GM12878 (cell line): ENCODE measurements around the gene DPP3. TPM values are rescaled to one million over a fixed set of nuclear protein-coding genes. Genes with fewer than 3 reads are reported as not detected.

Source experiments
- ATAC-seq: fragments of 200-7000 bp; cut with Tn5 transposase; 3 replicates; pipeline ENCODE4 v1.9.1; 2020; ENCODE audit warnings: mild to moderate bottlenecking, moderate library complexity
- BruUV-seq: library from RNA; stranded (reverse); fragments of 400-500 nt; replicated peaks from 2 replicates; lab custom pipeline; 2021; lab: Mats Ljungman, UMichigan
- CTCF ChIA-PET: fragments of 300-600 bp; sonication (Branson Sonifier 250); formaldehyde crosslinking; extraction: SDS; loops from one replicate; lab custom pipeline; 2021; ENCODE audit warnings: inconsistent platforms; lab: Yijun Ruan, JAX
- POLR2A ChIA-PET: fragments of 350-600 bp; formaldehyde crosslinking; extraction: SDS; loops from one replicate; lab custom pipeline; 2021; ENCODE audit warnings: inconsistent platforms; lab: Charles Lee
- RAD21 ChIA-PET: fragments of 300-600 bp; sonication (Branson Sonifier 250); formaldehyde crosslinking; loops from one replicate; lab custom pipeline; 2023; ENCODE audit warnings: antibody characterized with exemption; ENCODE audit not compliant: unreplicated experiment; lab: Charles Lee
- SMC1A ChIA-PET: fragments of 300-600 bp; sonication (Branson Sonifier 250); formaldehyde crosslinking; loops from one replicate; lab custom pipeline; 2023; ENCODE audit not compliant: unreplicated experiment, uncharacterized antibody; lab: Charles Lee
- DNase-seq: peaks from one replicate; pipeline ENCODE4 v3.0.0-alpha.2; 2011; ENCODE audit warnings: low read depth, low spot score
- FAIRE-seq: peaks from 3 replicates; lab custom pipeline; 2011; peaks lifted over from hg19 to GRCh38; lab: Jason Lieb, UNC
- H2AFZ ChIP-seq: 2 replicates; pipeline ENCODE4 v1.6.0; 2011; ENCODE audit warnings: low read depth, low read length, control low read depth; ENCODE audit not compliant: control insufficient read depth
- H3K27ac ChIP-seq: 2 replicates; pipeline ENCODE4 v1.5.1; 2011; ENCODE audit warnings: control low read depth; ENCODE audit not compliant: control insufficient read depth, insufficient read depth
- H3K27me3 ChIP-seq, 2 experiments: replicated peaks in 1 of 2; 2 replicates each; pipeline versions ENCODE4 v1.6.0 to v1.6.1; 2011; ENCODE audit warnings: low read length in 1 of 2; ENCODE audit not compliant: control insufficient read depth in 2 of 2, insufficient read depth in 2 of 2
- H3K36me3 ChIP-seq, 2 experiments: 2 replicates each; pipeline ENCODE4 v1.5.1; 2011; ENCODE audit warnings: low read length in 1 of 2; ENCODE audit not compliant: control insufficient read depth in 2 of 2, insufficient read depth in 2 of 2
- H3K4me1 ChIP-seq: 2 replicates; pipeline ENCODE4 v1.6.1; 2011; ENCODE audit warnings: mild to moderate bottlenecking, low read length, moderate library complexity, mixed read lengths; ENCODE audit not compliant: control insufficient read depth, insufficient read depth
- H3K4me2 ChIP-seq: 2 replicates; pipeline ENCODE4 v1.6.0; 2011; ENCODE audit warnings: control low read depth; ENCODE audit not compliant: control insufficient read depth, insufficient read depth
- H3K4me3 ChIP-seq: fragments of 200-600 bp; sonication (generic); 2 replicates; pipeline ENCODE4 v1.5.1; 2016
- H3K79me2 ChIP-seq: 2 replicates; pipeline ENCODE4 v1.6.0; 2011; ENCODE audit warnings: low read length; ENCODE audit not compliant: control insufficient read depth, insufficient read depth
- H3K9ac ChIP-seq: 2 replicates; pipeline ENCODE4 v1.8.0; 2011; ENCODE audit warnings: low read length, control low read depth, mixed read lengths; ENCODE audit not compliant: control insufficient read depth, insufficient read depth
- H3K9me3 ChIP-seq: replicated peaks from 3 replicates; pipeline ENCODE4 v1.5.1; 2011; ENCODE audit warnings: mild to moderate bottlenecking, low read length; ENCODE audit not compliant: control insufficient read depth, insufficient read depth
- H4K20me1 ChIP-seq: 2 replicates; pipeline ENCODE4 v1.6.0; 2011; ENCODE audit not compliant: control insufficient read depth, insufficient read depth
- BCL11A ChIP-seq: IDR thresholded peaks from 2 replicates; pipeline ENCODE4 v1.6.1; 2011; ENCODE audit warnings: low read depth, low read length
- CHD1 ChIP-seq: IDR thresholded peaks from 2 replicates; pipeline ENCODE4 v1.6.1; 2012; ENCODE audit warnings: low read depth, low read length, improper control_type of control experiment
- CHD2 ChIP-seq: IDR thresholded peaks from 2 replicates; pipeline ENCODE4 v1.6.1; 2011; ENCODE audit warnings: low read depth, low read length, improper control_type of control experiment, borderline replicate concordance
- MTA2 ChIP-seq: fragments of 450-650 bp; IDR thresholded peaks from 2 replicates; pipeline ENCODE4 v1.6.1; 2016; ENCODE audit warnings: low read depth, mild to moderate bottlenecking, moderate library complexity
- NR2C1 ChIP-seq: fragments of 450-650 bp; IDR thresholded peaks from 2 replicates; pipeline ENCODE4 v1.6.1; 2017; ENCODE audit warnings: antibody characterized with exemption, mild to moderate bottlenecking, moderate library complexity
- RCOR1 ChIP-seq: conservative IDR thresholded peaks from 2 replicates; pipeline ENCODE4 v1.6.1; 2012; ENCODE audit warnings: low read depth, low read length, improper control_type of control experiment
- STAT3 ChIP-seq: IDR thresholded peaks from 2 replicates; pipeline ENCODE4 v1.6.1; 2011; ENCODE audit warnings: low read depth, low read length, improper control_type of control experiment
- TBL1XR1 ChIP-seq: IDR thresholded peaks from 2 replicates; pipeline ENCODE4 v1.6.1; 2012; ENCODE audit warnings: low read depth, low read length, improper control_type of control experiment
- TCF7 ChIP-seq: IDR thresholded peaks from 2 replicates; pipeline ENCODE4 v1.6.1; 2014; ENCODE audit warnings: antibody characterized with exemption, borderline replicate concordance
- ZNF217 ChIP-seq: fragments of 450-650 bp; IDR thresholded peaks from 2 replicates; pipeline ENCODE4 v1.6.1; 2017; ENCODE audit warnings: antibody characterized with exemption, mild to moderate bottlenecking
- ZNF274 ChIP-seq: IDR thresholded peaks from one replicate; pipeline ENCODE4 v1.8.0; 2011; ENCODE audit not compliant: insufficient read length, insufficient read depth
- in situ Hi-C: fragments of 300-500 bp; cut with MboI; formaldehyde crosslinking; loops from 9 replicates; pipeline ENCODE4 v1.14.3; 2018; ENCODE audit warnings: mixed read lengths
- intact Hi-C: fragments of 100-400 bp; cut with micrococcal nuclease; formaldehyde crosslinking; loops from one replicate; pipeline ENCODE4 v1.14.2; 2022; ENCODE audit not compliant: unreplicated experiment
- polyA plus RNA-seq, 11 experiments: library from polyadenylated mRNA; depleted of rRNA in 4 of 11; unstranded in 6 of 11; stranded (reverse) in 5 of 11; fragments of >200 nt; fragmentation: Nextera tagmentation in 4 of 11; fragmentation: Illumina TruSeq in 1 of 11; extraction: Ambion mirVana in 4 of 11; extraction: Trizol in 1 of 11; gene quantifications; 1 replicate in 1 of 11; 2 replicates in 10 of 11; pipeline versions ENCODE4 v1.2.1 to v1.2.3, GENCODE V29; 2011 to 2016; ENCODE audit warnings: inconsistent platforms in 2 of 11, missing spikeins in 2 of 11, low read depth in 1 of 11
- total RNA-seq, 4 experiments: library from RNA; depleted of rRNA in 3 of 4; stranded (reverse); fragments of >200 nt in 3 of 4; fragmentation: Illumina TruSeq in 1 of 4; extraction: Trizol in 1 of 4; gene quantifications; 2 replicates each; pipeline versions ENCODE4 v1.2.1 to v1.2.3, GENCODE V29; 2013 to 2021
- TF ChIP-seq, protein P1 (sequence below): IDR thresholded peaks from 2 replicates; pipeline ENCODE4 v1.6.1; 2012; ENCODE audit warnings: improper control_type of control experiment, low read depth, low read length; ENCODE audit not compliant: insufficient replicate concordance
- TF ChIP-seq, protein P2 (sequence below): IDR thresholded peaks from 2 replicates; pipeline ENCODE4 v1.6.1; 2012; ENCODE audit warnings: low read depth, low read length, improper control_type of control experiment

Gene DPP3
- total and polyA plus RNA-seq, 10 of the 15 experiments (the other 5 are each of a cell fraction or from before 2014, with no cell fraction given), result 6.0 to 117 (median 78.1) TPM

DNA sequence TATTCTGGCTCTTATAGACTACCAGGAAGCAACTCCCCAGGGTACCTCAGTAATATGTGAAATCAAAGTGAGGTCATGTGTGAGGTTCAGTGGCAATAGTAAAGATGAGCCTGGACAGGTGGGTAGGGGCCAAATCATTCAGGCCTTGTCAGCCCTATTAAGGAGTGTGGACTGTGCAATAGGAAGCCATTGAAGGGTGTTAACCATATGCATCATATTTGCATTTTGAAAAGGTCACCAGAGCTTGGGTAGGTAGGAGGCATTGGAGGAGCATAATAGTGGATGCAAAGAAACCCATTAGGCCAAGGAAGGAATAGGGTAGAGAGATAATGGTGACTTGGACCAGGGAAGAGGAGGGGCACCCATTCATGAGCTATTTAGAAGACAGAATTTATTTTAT lies 33.2 kb upstream of the DPP3 start:
- no peaks in the 10 kb centered on the region for H3K36me3 ChIP-seq
- TF ChIP-seq CHD1 (no peak), ZNF217 (no peak), BCL11A (no peak), TCF7 (no peak), ZNF274 (no peak), TBL1XR1 (no peak), RCOR1 (no peak), NR2C1 (no peak), MTA2 (no peak), CHD2 (no peak), STAT3 (no peak)
- TF ChIP-seq, protein P1, sequence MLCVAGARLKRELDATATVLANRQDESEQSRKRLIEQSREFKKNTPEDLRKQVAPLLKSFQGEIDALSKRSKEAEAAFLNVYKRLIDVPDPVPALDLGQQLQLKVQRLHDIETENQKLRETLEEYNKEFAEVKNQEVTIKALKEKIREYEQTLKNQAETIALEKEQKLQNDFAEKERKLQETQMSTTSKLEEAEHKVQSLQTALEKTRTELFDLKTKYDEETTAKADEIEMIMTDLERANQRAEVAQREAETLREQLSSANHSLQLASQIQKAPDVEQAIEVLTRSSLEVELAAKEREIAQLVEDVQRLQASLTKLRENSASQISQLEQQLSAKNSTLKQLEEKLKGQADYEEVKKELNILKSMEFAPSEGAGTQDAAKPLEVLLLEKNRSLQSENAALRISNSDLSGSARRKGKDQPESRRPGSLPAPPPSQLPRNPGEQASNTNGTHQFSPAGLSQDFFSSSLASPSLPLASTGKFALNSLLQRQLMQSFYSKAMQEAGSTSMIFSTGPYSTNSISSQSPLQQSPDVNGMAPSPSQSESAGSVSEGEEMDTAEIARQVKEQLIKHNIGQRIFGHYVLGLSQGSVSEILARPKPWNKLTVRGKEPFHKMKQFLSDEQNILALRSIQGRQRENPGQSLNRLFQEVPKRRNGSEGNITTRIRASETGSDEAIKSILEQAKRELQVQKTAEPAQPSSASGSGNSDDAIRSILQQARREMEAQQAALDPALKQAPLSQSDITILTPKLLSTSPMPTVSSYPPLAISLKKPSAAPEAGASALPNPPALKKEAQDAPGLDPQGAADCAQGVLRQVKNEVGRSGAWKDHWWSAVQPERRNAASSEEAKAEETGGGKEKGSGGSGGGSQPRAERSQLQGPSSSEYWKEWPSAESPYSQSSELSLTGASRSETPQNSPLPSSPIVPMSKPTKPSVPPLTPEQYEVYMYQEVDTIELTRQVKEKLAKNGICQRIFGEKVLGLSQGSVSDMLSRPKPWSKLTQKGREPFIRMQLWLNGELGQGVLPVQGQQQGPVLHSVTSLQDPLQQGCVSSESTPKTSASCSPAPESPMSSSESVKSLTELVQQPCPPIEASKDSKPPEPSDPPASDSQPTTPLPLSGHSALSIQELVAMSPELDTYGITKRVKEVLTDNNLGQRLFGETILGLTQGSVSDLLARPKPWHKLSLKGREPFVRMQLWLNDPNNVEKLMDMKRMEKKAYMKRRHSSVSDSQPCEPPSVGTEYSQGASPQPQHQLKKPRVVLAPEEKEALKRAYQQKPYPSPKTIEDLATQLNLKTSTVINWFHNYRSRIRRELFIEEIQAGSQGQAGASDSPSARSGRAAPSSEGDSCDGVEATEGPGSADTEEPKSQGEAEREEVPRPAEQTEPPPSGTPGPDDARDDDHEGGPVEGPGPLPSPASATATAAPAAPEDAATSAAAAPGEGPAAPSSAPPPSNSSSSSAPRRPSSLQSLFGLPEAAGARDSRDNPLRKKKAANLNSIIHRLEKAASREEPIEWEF, result no peak
- TF ChIP-seq, protein P2, sequence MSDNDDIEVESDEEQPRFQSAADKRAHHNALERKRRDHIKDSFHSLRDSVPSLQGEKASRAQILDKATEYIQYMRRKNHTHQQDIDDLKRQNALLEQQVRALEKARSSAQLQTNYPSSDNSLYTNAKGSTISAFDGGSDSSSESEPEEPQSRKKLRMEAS, result no peak
- TF ChIP-seq, all 136 proteins: peak for 0
- FAIRE-seq (no peak), DNase-seq (no peak), ATAC-seq (no peak)
- H3K27me3 ChIP-seq, result no peaks in the 10 kb centered on the region; a peak in 2 of 4 replicates
- no peaks in the 10 kb centered on the region; the same call in 2 of the 3 replicates for H3K9me3 ChIP-seq
- ChIA-PET POLR2A (interaction anchor here (0.7 kb wide), 1 partner anchor 39 kb away, joined by 4 read pairs; no protein-coding TSS in a partner anchor), SMC1A (no interaction called here), RAD21 (no interaction called here), CTCF (interaction anchor here (0.6 to 2.0 kb wide), 2 partner anchors 8 to 18 kb away, joined by 3 to 9 read pairs; partner anchors contain the start of gene MRPL11)
- H3K9ac ChIP-seq, result no peak overlapping the region
- no peak overlapping the region for H3K27ac ChIP-seq
- no peaks in the 10 kb centered on the region for H4K20me1 ChIP-seq
- H3K4me3 ChIP-seq, result no peak overlapping the region
- no peaks in the 10 kb centered on the region for H3K4me1 ChIP-seq
- BruUV-seq, result no TSS peak
- H3K79me2 ChIP-seq, result no peaks in the 10 kb centered on the region
- H2AFZ ChIP-seq, result no peak overlapping the region
- H3K4me2 ChIP-seq, result no peak overlapping the region
- intact Hi-C loops (no loop called here), in situ Hi-C loops (no loop called here)
